ENCODE measurements around the gene PCYT1B. TPM values are rescaled to one million over a fixed set of nuclear protein-coding genes. Genes with fewer than 3 reads are reported as not detected.

Gene PCYT1B
- total and polyA plus RNA-seq, 5 donors = 2.3 to 11.1 (median 6.3) TPM

DNA sequence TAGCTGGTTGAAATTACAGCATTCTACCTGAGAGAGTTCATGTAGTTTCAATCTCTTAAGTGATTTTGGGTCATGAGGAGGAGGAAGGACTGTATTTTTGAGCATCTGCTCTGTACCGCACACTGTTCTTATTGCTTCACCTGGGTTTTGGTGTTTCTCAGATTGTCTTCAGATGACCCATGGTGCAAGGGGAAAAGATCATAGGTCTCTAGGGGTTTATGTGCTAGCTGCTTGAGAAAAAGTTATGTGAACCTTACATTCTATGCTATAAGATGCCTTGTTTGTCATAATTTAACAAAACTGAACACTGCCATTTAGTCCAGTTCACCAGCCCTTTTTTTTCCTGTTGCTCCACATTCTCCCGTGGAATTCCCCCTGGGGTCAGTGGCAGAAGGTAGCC lies 121.7 kb downstream of the PCYT1B start:
- DNase-seq (no peak), ATAC-seq (no peak)
- no peak overlapping the region for H3K27ac ChIP-seq (ENCODE audit: low read length)
- H3K9me3 ChIP-seq (ENCODE audit: control insufficient read depth, low read length) = no peaks in the 10 kb centered on the region
- H3K4me1 ChIP-seq (ENCODE audit: control insufficient read depth, insufficient read depth, low read length) = no peaks in the 10 kb centered on the region
- WGBS = 91% methylated on average over 2 of the region's 2 CpGs
- no peak overlapping the region for H3K4me3 ChIP-seq (ENCODE audit: low read length)
- H3K27me3 ChIP-seq (ENCODE audit: control insufficient read depth, insufficient read depth) = no peaks in the 10 kb centered on the region
- intact Hi-C loops (cut with DNase I) = no loop called here

DNA sequence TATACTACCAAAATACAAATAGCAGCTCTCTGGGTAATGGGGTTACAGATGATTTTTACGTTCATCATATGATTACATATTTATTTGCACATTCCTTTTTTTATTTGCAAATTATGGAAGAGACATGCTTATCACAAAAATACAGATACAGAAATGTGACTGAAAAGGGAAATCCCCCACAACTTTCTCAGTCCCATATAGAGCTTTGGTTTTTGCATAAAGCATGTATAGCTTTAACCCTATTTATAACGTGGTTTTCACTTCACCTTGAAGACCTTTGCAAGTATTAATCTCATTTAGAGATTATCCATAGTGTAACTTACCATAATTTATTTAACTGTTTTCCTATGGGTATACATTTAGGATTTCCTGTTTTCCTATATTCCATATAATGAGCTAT lies 126.7 kb downstream of the PCYT1B start:
- Histone ChIP-seq H3K27ac (ENCODE audit: low read length) (no peak overlapping the region), H3K4me3 (ENCODE audit: low read length) (no peak overlapping the region), H3K27me3 (ENCODE audit: control insufficient read depth, insufficient read depth) (no peaks in the 10 kb centered on the region), H3K9me3 (ENCODE audit: control insufficient read depth, low read length) (no peaks in the 10 kb centered on the region), H3K4me1 (ENCODE audit: control insufficient read depth, insufficient read depth, low read length) (no peaks in the 10 kb centered on the region)
- ATAC-seq (no peak), DNase-seq (no peak)
- WGBS = 96% methylated on average over 2 of the region's 2 CpGs
- intact Hi-C loops (cut with DNase I) = no loop called here

DNA sequence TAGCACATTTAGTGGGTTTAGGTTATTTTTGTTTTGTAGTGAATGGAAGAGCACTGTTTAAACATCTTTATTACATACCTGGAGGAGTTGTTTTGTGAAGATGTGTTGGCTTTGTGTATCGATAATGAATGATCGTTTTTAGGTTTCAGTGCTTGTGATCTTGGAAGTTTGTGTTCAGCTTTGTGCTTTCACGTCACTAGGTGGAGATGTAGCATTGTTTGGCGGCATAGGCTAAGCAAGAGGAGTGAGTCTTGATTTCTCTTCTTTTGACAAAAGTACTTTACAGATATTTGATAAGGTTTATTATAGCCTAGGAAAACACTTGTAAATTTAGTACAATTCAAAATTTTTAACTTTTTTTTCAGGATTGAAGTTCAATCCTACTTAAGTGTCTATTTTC lies 131.7 kb downstream of the PCYT1B start:
- H3K9me3 ChIP-seq (ENCODE audit: control insufficient read depth, low read length) = no peaks in the 10 kb centered on the region
- no peaks in the 10 kb centered on the region for H3K4me1 ChIP-seq (ENCODE audit: control insufficient read depth, insufficient read depth, low read length)
- no peaks in the 10 kb centered on the region for H3K27me3 ChIP-seq (ENCODE audit: control insufficient read depth, insufficient read depth)
- H3K27ac ChIP-seq (ENCODE audit: low read length) = no peak overlapping the region
- intact Hi-C loops (cut with DNase I) = no loop called here
- WGBS = 44% methylated on average over 4 of the region's 4 CpGs
- DNase-seq (no peak), ATAC-seq (no peak)
- H3K4me3 ChIP-seq (ENCODE audit: low read length) = no peak overlapping the region

DNA sequence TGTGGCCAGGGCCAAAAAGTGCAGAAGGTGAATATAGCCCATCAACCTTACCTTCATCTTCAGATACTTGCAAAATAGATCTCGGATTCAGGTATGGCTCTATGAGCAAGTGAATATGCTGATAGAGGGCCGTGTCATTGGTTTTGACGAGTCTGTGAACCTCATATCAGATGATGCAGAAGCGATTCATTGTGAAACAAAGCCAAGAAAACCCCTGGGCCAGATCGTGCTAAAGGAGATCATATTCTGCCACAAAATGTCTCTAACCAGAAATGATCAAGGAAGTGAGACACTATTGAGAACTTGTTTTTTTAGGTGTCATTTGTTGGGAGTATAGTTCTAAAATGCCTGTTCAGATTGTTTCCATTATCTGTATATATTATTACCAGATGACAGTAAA lies 133.7 kb downstream of the PCYT1B start:
- Histone ChIP-seq H3K4me3 (ENCODE audit: low read length) (no peak overlapping the region), H3K27me3 (ENCODE audit: control insufficient read depth, insufficient read depth) (no peaks in the 10 kb centered on the region), H3K27ac (ENCODE audit: low read length) (no peak overlapping the region), H3K9me3 (ENCODE audit: control insufficient read depth, low read length) (no peaks in the 10 kb centered on the region), H3K4me1 (ENCODE audit: control insufficient read depth, insufficient read depth, low read length) (no peaks in the 10 kb centered on the region)
- no peak for ATAC-seq
- no peak for DNase-seq
- intact Hi-C loops (cut with DNase I) = no loop called here
- WGBS = 81% methylated on average over 5 of the region's 5 CpGs

DNA sequence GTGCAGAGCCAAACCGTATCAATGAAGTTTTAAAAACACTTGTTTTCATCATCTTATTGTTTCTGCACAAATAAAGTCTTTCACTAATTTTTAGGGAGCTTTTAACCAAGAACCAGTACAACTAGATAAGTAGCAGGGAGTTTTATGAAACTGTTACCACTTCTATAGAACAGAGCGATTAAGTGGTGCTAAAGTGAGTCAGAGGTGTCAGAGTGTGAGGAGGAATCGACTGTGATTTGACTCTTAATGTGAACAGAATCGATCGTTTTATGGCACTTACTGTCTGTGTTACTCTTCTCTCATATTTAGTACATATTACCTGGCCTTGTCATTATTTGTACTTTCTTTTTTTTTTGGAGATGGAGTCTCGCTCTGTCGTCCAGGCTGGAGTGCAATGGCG lies 138.8 kb downstream of the PCYT1B start:
- WGBS = 94% methylated on average over 8 of the region's 8 CpGs
- no peak overlapping the region for H3K4me3 ChIP-seq (ENCODE audit: low read length)
- no peaks in the 10 kb centered on the region for H3K4me1 ChIP-seq (ENCODE audit: control insufficient read depth, insufficient read depth, low read length)
- no peak overlapping the region for H3K27ac ChIP-seq (ENCODE audit: low read length)
- H3K27me3 ChIP-seq (ENCODE audit: control insufficient read depth, insufficient read depth) = no peaks in the 10 kb centered on the region
- intact Hi-C loops (cut with DNase I) = loop anchor here in 1 of 4 donors (10.0 kb wide), 1 partner anchor 254 kb away; no protein-coding TSS in a partner anchor
- no peak for DNase-seq
- no peaks in the 10 kb centered on the region for H3K9me3 ChIP-seq (ENCODE audit: control insufficient read depth, low read length)
- no peak for ATAC-seq

Other genes with a start within 250 kb of the PCYT1B start
- gene PDK3, start 182.1 kb downstream of the PCYT1B start, total RNA-seq = 10 to 100 TPM; 21.1 to 27.5 (median 25.1) TPM
- gene PDK3, start 182.1 kb downstream of the PCYT1B start, polyA plus RNA-seq = 8.3 TPM
- 10 to 100 TPM in 2 of 4 donors, 1 to 10 TPM in 2; 8.8 to 12.3 (median 10.2) TPM for gene POLA1, start 46.6 kb upstream of the PCYT1B start, total RNA-seq
- 3.6 TPM for gene POLA1, start 46.6 kb upstream of the PCYT1B start, polyA plus RNA-seq